Liver (tissue), 3 donors: Measurements from ENCODE around the gene DDX11.

Source experiments
- ATF3 ChIP-seq: IDR thresholded peaks from 2 replicates; pipeline ENCODE4 v1.6.1; 2016; ENCODE audit warnings: antibody characterized with exemption
- CTCF ChIP-seq: fragments of 150-350 bp; IDR thresholded peaks from 2 replicates; pipeline ENCODE4 v1.5.1; 2017; ENCODE audit warnings: improper control_type of control experiment, low read depth, low read length; ENCODE audit not compliant: missing input control
- FOXA1 ChIP-seq: IDR thresholded peaks from 2 replicates; pipeline ENCODE4 v1.6.1; 2016; ENCODE audit warnings: antibody characterized with exemption
- JUND ChIP-seq, 2 donors: IDR thresholded peaks; 2 replicates each; pipeline ENCODE4 v1.6.1; 2016; ENCODE audit warnings: antibody characterized with exemption in 2 of 2
- NR2F2 ChIP-seq: IDR thresholded peaks from 2 replicates; pipeline ENCODE4 v1.6.1; 2016; ENCODE audit warnings: antibody characterized with exemption
- RAD21 ChIP-seq, 2 donors: IDR thresholded peaks; 2 replicates each; pipeline ENCODE4 v1.6.1; 2016; ENCODE audit warnings: antibody characterized with exemption in 2 of 2, mild to moderate bottlenecking in 2 of 2
- SP1 ChIP-seq: IDR thresholded peaks from 2 replicates; pipeline ENCODE4 v1.6.1; 2018; ENCODE audit warnings: antibody characterized with exemption, mild to moderate bottlenecking
- donor health status: healthy.
- donor health status: healthy.

GRCh38 chr12:31117203-31118011, 43.7 kb downstream of the DDX11 start:
- TF ChIP-seq FOXA1 (no peak), ATF3 (no peak), CTCF (peak; percentile 36), SP1 (no peak), JUND (IDR thresholded peaks at IDR 0.05) (no peak), RAD21 (IDR thresholded peaks at IDR 0.05) (peak; percentile 51 to 66), NR2F2 (no peak)
